ENCODE measurements around the gene NOS1. TPM values are rescaled to one million over a fixed set of nuclear protein-coding genes. Genes with fewer than 3 reads are reported as not detected.

The NOS1 gene
- total and polyA plus RNA-seq, 2 of the 8 experiments (the other 6 are each of a cell fraction or from before 2014, with no cell fraction given): 1.5 to 2.0 TPM

DNA sequence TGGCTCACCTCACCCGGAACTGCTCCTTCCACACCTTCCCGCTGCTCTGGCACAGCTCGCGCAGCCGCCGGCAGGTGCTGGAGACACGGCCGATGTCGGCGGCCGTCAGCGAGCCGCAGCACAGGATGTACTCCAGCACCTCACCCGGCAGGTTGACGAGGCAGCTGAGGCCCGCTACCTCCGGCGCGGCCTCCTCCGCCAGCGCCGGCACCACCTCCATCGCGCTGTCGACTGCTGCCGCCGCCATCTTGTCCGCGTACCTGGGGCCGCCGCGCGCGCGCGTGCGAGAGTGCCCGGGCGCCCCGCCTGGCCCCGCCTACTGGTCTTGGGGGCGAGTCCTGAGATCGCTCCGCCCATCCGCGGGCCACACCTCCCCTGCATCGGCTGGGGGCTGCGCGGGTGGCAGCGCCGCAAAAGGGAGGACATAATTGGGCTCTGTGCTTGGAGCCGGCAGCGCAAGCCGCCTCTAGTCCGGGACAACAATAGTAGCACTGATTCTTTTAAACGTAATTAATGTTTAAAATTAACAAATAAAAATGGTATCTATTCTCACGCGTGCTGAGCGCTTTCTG lies 171.1 kb downstream of the NOS1 start, which contains the start of gene FBXO21:
Gene FBXO21, minus strand, starts transcription at position 261 of the 572 bp plus-strand sequence. Its CDS starts 14 bp downstream, at position 247.
- Histone ChIP-seq H4K20me1 (replicated peaks in 1 of 2; ENCODE audit: control insufficient read depth in 1 of 2, insufficient read depth in 2 of 2, low read length in 2 of 2) (peaks cover 0 to 10% of the 10 kb centered on the region in 2 experiments), H3K23ac (ENCODE audit: insufficient read length) (no peak within 1 kb of the TSS), H3K79me1 (ENCODE audit: low read depth, low read length) (peaks cover 8% of the 10 kb centered on the region), H3K27me3 (replicated peaks in 1 of 4; ENCODE audit: control insufficient read depth in 3 of 4, extremely low read depth in 1 of 4, insufficient read depth in 3 of 4, low read length in 3 of 4) (peaks cover 0 to 2% (median 0%) of the 10 kb centered on the region in 4 experiments; a peak in 1 of 7 replicates), H3K36me3 (ENCODE audit: control insufficient read depth in 2 of 4, insufficient read depth in 4 of 4, low read length in 3 of 4) (peaks cover 3 to 18% (median 10%) of the 10 kb centered on the region in 4 experiments; a peak in 4 of 8 replicates), H4K8ac (ENCODE audit: extremely low read depth, insufficient read depth, low read length) (peak within 1 kb of the TSS; percentile 97), H3K56ac (replicated peaks; ENCODE audit: insufficient read length, low read depth, low read length) (peak within 1 kb of the TSS; percentile 39), H3K4me1 (replicated peaks in 1 of 4; ENCODE audit: control insufficient read depth in 3 of 4, insufficient read depth in 4 of 4, low read length in 3 of 4) (peaks cover 2 to 9% (median 4%) of the 10 kb centered on the region in 4 experiments; a peak in 5 of 7 replicates), H2BK12ac (ENCODE audit: low read depth, low read length) (peak within 1 kb of the TSS; percentile 75), H4K91ac (replicated peaks; ENCODE audit: insufficient read length, low read length) (peak within 1 kb of the TSS; percentile 96), H3K79me2 (ENCODE audit: control insufficient read depth in 1 of 2, insufficient read depth in 2 of 2, low read length in 2 of 2) (peaks cover 7 to 33% of the 10 kb centered on the region in 2 experiments; a peak in 3 of 4 replicates), H2AFZ (ENCODE audit: low read length) (peak within 1 kb of the TSS; percentile 77; the same call in 1 of the 2 replicates), H2BK15ac (ENCODE audit: low read length) (no peak within 1 kb of the TSS), H3K9me3 (ENCODE audit: insufficient read depth in 2 of 2, low read depth in 1 of 2, low read length in 1 of 2) (no peaks in the 10 kb centered on the region), H2BK5ac (ENCODE audit: low read depth, low read length) (peak within 1 kb of the TSS; percentile 95; the same call in 1 of the 2 replicates), H2BK120ac (replicated peaks; ENCODE audit: low read depth, low read length) (no peak within 1 kb of the TSS), H3K4ac (replicated peaks; ENCODE audit: insufficient read length, low read depth, low read length) (no peak within 1 kb of the TSS), H3K4me3 (ENCODE audit: extremely low read depth in 1 of 4, insufficient read depth in 2 of 4, low read depth in 3 of 4, low read length in 4 of 4) (peak within 1 kb of the TSS; percentile 91 to 99 (median 98)), H3K4me2 (ENCODE audit: insufficient read depth in 1 of 2, low read depth in 2 of 2, low read length in 2 of 2) (peak within 1 kb of the TSS; percentile 92 to 100), H3K23me2 (ENCODE audit: low read depth, low read length) (peaks cover 13% of the 10 kb centered on the region; the same call in 1 of the 2 replicates), H2BK20ac (ENCODE audit: low read length) (no peak within 1 kb of the TSS), H3K14ac (ENCODE audit: insufficient read length) (no peak within 1 kb of the TSS), H3K27ac (ENCODE audit: low read depth, low read length) (peak within 1 kb of the TSS; percentile 88), H3K18ac (ENCODE audit: extremely low read depth, low read length) (peak within 1 kb of the TSS; percentile 99), H4K5ac (ENCODE audit: insufficient read length, low read depth, low read length) (peak within 1 kb of the TSS; percentile 94), H3K9ac (replicated peaks in 1 of 4; ENCODE audit: extremely low read depth in 1 of 4, low read depth in 3 of 4, low read length in 3 of 4) (peak within 1 kb of the TSS; percentile 89 to 96 (median 93)), H2AK5ac (ENCODE audit: low read depth, low read length) (0 out of 2 replicates have a peak within 1 kb of the TSS, but pooled peaks have one; percentile 65)
- ChIA-PET POLR2A (ENCODE audit: partially characterized antibody) (interaction anchor here (0.8 to 1.2 kb wide), 4 partner anchors 12 to 184 kb away, joined by 3 to 5 read pairs (median 4); no protein-coding TSS in a partner anchor), CTCF (ENCODE audit: partially characterized antibody) (no interaction called here)
- 2% methylated on average over 40 of the region's 59 CpGs; no CpG with 5 or more reads in 1 of the 2 experiments for WGBS, 2 experiments (ENCODE audit: extremely low coverage in 1 of 2, insufficient coverage in 1 of 2, insufficient read length in 1 of 2, insufficient replicate concordance in 2 of 2, low coverage in 1 of 2, low lambda C conversion rate in 2 of 2, missing lambda C conversion rate in 1 of 2)
- FAIRE-seq: no peak
- peak; percentile 72 to 98 for DNase-seq (ENCODE audit: low read depth in 1 of 2, low spot score in 2 of 2)
- TF ChIP-seq TAF1 (IDR thresholded peaks at IDR 0.05; ENCODE audit: low read depth, low read length): peak; percentile 99
- TF ChIP-seq SIN3A (conservative IDR thresholded peaks at IDR 0.05 in 1 of 2, IDR thresholded peaks at IDR 0.05 in 1 of 2; ENCODE audit: low read depth in 1 of 2, low read length in 2 of 2): peak in 1 of 2 experiments; percentile 70; a peak in 2 of 4 replicates
- TF ChIP-seq, protein P1, sequence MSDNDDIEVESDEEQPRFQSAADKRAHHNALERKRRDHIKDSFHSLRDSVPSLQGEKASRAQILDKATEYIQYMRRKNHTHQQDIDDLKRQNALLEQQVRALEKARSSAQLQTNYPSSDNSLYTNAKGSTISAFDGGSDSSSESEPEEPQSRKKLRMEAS (IDR thresholded peaks at IDR 0.05): 0 out of 2 replicates have a peak, but pooled peaks have one; percentile 36
- TF ChIP-seq MAFK (IDR thresholded peaks at IDR 0.05; ENCODE audit: low read depth, low read length): no peak
- no peak for TF ChIP-seq ZNF274 (IDR thresholded peaks at IDR 0.05; ENCODE audit: borderline replicate concordance, extremely low read depth, low read length)
- TF ChIP-seq EZH2 (IDR thresholded peaks at IDR 0.05; ENCODE audit: low read depth, low read length, severe bottlenecking): no peak
- no peak for TF ChIP-seq TEAD4 (IDR thresholded peaks at IDR 0.05; ENCODE audit: low read depth, low read length)
- TF ChIP-seq POLR2AphosphoS5 (IDR thresholded peaks at IDR 0.05; ENCODE audit: low read depth, low read length): peak; percentile 87
- peak; percentile 86 to 89 for TF ChIP-seq POLR2A (IDR thresholded peaks at IDR 0.05; ENCODE audit: control extremely low read depth in 1 of 2, low read depth in 2 of 2, low read length in 2 of 2)
- TF ChIP-seq SP1 (IDR thresholded peaks at IDR 0.05; ENCODE audit: low read depth, low read length): no peak
- TF ChIP-seq RBBP5 (IDR thresholded peaks at IDR 0.05; ENCODE audit: borderline replicate concordance, low read depth, low read length): peak; percentile 99
- peak; percentile 51; the same call in 1 of the 2 replicates for TF ChIP-seq CREB1 (IDR thresholded peaks at IDR 0.05)
- peak; percentile 96 for TF ChIP-seq TAF7 (optimal IDR thresholded peaks at IDR 0.05; ENCODE audit: borderline replicate concordance, low read depth, low read length)

Measured in H1 (cell line).